Amniotic epithelial cell (primary cell): ENCODE results near the gene LMO7.
"Not testable (repeated sequence)": the region's sequence is repeated elsewhere in the genome, so short reads cannot be mapped to it uniquely, and the experiment has no call there.

Source experiments
- DNase-seq: peaks from one replicate; pipeline ENCODE4 v3.0.0-alpha.2; 2010; ENCODE audit warnings: low read depth

LMO7 gene

DNA sequence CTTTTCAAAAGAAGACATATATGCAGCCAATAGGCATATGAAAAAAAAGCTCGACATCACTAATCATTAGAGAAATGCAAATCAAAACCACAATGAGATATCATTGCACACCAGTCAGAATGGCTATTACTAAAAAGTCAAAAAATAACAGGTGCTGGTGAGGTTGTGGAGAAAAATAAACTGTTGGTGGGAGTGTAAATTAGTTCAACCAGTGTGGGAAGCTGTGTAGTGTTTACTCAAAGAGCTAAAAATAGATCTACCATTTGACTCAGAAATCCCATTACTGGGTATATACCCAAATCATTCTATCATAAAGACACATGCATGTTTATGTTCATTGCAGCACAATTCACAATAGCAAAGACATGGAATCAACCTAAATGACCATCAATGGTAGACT, 106.9 kb downstream of the LMO7 start:
- not testable (repeated sequence) for DNase-seq

GRCh38 chr13:75744127-75744526, 108.0 kb downstream of the LMO7 start:
- no peak for DNase-seq

DNA sequence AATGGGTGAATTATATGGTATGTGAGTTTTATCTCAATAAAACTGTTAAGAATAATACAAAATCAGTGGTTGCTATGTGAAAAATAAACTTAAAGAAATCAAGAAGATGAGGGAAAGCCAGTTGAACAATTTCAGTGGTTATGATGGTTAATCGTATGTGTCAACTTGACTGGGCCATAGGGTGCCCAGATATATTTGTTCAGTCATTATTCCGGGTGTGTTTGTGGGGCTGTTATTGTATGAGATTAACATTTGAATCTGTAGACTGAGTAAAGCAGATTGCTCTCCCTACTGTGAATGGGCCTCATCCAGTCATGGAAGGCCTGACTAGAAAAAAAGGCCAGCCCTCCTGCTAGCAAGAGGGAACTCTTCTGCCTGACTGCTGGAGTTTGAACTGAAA, 109.3 kb downstream of the LMO7 start:
- DNase-seq: no peak

DNA sequence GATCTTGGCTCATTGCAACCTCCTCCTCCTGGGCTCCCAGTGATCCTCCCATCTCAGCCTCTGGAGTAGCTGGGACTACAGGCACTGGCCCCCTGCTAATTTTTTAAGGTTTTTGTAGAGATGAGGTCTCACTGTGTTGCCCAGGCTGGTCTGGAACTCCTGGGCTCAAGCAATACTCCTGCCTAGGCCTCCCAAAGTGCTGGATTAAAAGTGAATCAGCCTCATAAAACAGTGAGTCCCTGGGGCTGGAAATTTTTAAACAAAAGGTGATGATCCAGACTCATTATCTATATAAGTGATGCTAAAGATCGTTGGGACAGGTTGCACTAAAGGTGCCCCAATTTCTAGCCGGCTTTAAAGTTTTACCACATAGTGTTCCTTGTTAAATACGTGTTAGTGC, 112.7 kb downstream of the LMO7 start:
- no peak for DNase-seq

- no peak for DNase-seq
These were observed 113.3 kb downstream of the LMO7 start for GRCh38 chr13:75749407-75749806.

- no peak for DNase-seq
These were observed 115.2 kb downstream of the LMO7 start for GRCh38 chr13:75751350-75751749.

GRCh38 chr13:75752826-75753225, 116.7 kb downstream of the LMO7 start:
- DNase-seq: no peak

DNA sequence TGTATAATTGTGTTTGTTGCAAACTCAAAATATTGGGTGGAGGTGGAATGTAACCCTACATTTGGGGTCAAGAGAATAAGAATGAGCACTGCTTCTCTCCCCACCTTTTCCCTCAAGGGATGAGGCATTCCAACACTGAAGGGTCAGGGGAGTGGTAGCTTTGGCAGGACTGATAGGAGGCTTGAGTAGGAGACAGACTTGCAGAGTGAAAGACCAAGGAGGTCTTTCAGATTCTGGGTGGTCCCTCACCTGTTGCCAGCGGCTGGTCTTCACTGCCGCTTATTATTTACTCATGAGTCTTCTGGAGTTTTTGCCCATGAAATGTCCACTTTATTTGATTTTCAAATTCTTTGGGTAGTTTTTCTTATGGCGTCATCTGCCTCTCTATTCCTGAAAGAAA, 118.8 kb downstream of the LMO7 start:
- no peak for DNase-seq

DNA sequence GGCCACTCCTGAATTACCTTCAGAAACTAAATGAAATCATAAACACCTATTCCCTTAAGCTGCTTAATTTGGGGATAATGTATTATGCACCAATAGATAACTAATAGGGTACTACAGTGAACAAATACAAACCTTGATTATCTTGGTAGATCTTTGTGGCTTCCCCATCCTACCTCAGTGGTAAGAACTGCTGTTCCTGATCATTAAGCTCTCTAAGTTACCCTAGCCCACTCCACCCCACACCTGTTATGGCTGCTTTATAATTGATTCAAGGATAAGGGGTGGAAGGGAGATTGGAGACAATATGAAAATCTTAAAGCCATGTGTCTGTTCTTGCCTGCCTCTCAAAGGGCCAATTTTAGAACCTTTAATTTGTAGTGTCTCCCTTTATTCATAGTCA, 121.2 kb downstream of the LMO7 start:
- no peak for DNase-seq

DNA sequence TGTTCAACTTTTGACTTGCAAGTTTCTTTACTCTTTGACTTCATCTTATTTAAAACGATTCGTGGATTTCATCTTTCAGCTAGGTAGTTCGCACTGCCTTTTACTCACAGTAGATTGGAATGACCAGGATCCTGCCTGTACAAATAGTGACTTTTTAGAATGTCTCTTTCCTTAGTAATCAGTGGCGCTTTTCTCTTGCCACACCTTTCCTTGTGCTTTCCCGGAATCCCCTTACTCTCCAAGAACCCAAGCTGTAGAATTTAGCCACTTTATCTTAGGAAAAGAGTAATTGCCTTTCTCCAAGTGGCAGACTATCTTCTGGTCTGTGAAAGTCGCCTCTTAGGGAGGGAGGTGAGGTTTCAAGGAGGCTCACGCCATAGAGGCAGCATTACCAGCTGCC, 123.4 kb downstream of the LMO7 start:
- no peak for DNase-seq

DNA sequence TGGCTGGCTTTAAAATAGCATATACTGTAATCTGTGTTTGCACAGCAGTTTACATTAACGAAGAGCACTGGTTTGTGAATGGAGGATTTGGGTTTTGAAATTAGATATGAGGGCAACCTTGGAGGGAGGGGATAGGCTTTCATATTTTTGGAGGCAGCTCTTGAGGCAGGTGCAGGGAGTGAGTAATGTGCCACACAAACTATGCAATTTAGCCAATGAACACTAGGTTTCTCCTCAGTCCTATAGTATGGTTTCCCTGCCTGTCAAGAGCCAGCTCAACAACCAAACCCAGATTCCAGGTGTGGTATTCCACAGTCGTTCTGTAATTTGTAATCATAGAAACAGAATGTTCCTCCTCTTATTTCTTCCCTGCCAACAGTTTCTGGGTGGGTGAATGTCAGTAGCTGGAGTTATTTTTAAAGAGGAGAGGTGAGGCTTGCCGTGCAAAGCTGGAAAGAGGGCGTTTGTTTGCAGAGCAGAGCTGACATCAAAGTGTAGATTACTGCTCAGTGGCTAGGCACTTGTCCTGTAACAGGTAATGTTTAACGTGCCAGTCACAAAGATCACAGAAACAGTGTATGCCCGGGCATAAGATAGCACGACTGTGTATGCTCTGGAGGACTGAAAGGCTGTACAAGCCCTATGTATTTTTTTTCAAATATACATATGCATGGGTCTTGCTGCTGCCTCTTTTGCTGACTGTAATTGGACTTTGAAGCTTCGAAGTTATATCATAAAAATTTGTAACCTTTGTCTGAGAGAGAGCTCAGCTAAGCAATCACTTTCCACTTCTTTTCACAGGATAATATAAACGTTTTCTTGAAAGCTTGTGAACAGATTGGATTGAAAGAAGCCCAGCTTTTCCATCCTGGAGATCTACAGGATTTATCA, 124.2 kb downstream of the LMO7 start:
- peak; percentile 43 for DNase-seq

GRCh38 chr13:75761369-75761768, 125.2 kb downstream of the LMO7 start:
- peak; percentile 26 for DNase-seq

DNA sequence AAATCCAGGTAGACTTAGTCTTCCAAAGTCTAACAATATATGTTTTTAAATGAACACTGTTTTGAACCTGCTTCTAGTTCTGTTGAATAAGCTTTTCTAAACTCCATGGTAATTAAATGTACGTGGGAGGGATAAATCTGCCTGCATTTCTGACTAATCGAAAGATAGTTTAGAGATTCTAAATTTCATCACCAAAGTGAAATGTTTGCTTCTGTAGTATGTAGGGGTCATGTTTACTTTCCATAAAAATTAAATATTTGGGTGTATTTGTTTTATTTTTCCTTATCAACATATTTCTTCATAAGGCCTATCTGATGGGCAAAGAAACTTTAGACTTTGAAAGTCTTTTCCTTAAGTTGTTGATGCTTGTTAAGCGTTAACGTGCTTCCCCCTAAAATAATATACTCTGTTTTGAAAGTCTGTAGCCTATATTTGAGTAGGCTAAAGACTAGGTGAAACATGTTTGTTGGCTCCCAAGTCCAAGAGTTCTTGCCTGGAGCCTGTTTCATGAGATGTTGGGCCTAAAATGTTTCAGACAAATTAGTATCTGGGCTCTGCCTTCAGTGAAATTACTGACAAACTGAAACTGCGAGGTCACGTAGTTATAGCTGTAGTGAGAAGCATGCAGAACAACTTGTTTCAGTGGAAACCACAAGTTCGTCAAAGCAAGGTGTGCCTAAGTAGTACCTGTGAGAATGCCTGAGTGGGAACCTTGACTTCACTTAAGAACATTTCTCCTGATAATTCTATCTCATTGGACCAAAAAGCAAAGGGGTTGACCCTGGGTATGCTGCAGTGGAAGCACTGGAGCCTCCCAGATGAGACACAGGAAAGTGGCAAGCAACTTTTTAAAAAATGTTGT, 126.2 kb downstream of the LMO7 start:
- peak; percentile 74 for DNase-seq

DNA sequence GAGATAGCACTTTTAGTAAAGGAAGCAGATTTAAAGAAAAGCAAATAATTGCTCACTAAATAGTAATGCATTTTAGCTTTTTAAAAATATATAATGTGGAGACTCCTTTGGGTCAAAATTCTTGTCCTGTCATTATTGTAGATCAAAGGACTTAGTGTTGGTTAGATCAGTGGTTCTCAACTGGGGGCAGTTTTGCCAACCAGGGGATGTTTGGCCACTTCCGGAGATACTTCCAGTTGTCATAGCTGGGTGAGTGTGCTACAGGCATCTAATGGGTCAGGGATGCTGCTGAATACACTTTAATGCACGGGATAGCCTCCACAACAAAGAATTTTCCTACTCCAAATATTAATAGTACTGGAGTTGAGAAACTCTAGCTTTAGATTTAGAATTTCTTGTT, 126.8 kb downstream of the LMO7 start:
- no peak for DNase-seq

- no peak for DNase-seq
These were observed 127.4 kb downstream of the LMO7 start for GRCh38 chr13:75763512-75763911.

- no peak for DNase-seq
These were observed 128.3 kb downstream of the LMO7 start for GRCh38 chr13:75764251-75764925.

- no peak for DNase-seq
These were observed 128.8 kb downstream of the LMO7 start for GRCh38 chr13:75764926-75765310.

GRCh38 chr13:75766636-75767035, 130.5 kb downstream of the LMO7 start:
- no peak for DNase-seq

GRCh38 chr13:75769141-75769905, 133.2 kb downstream of the LMO7 start:
- no peak for DNase-seq

GRCh38 chr13:75770164-75770563, 134.0 kb downstream of the LMO7 start:
- DNase-seq: no peak

- DNase-seq: peak; percentile 83
These were observed 134.5 kb downstream of the LMO7 start for GRCh38 chr13:75770592-75771011.

- DNase-seq: no peak
These were observed 135.1 kb downstream of the LMO7 start for GRCh38 chr13:75771226-75771625.
